Endothelial cell of umbilical vein (primary cell): ENCODE results near the gene CREB3. TPM values are rescaled to one million over a fixed set of nuclear protein-coding genes. Genes with fewer than 3 reads are reported as not detected.

ENCODE experiments used
- BruUV-seq: library from RNA; stranded (reverse); fragments of 400-500 nt; replicated peaks from 2 replicates; lab custom pipeline; 2021; lab: Mats Ljungman, UMichigan
- CTCF ChIA-PET: fragments of 300-600, 350-600 bp; sonication (Branson Sonifier 250); formaldehyde crosslinking; loops from one replicate; lab custom pipeline; 2021; ENCODE audit warnings: antibody characterized with exemption, inconsistent platforms; lab: Charles Lee
- POLR2A ChIA-PET: fragments of 300-600, 350-600 bp; sonication (Branson Sonifier 250); formaldehyde crosslinking; loops from one replicate; lab custom pipeline; 2021; ENCODE audit warnings: antibody characterized with exemption, inconsistent platforms; lab: Charles Lee
- DNase-seq: peaks from one replicate; pipeline ENCODE4 v3.0.0-alpha.2; 2011; ENCODE audit warnings: low read depth, low spot score
- FAIRE-seq: peaks from 2 replicates; lab custom pipeline; 2011; peaks lifted over from hg19 to GRCh38; lab: Jason Lieb, UNC
- H2AFZ ChIP-seq: 2 replicates; pipeline ENCODE4 v1.6.0; 2012; ENCODE audit warnings: low read depth, low read length, control low read depth, inconsistent platforms
- H3K27ac ChIP-seq: 2 replicates; pipeline ENCODE4 v1.5.1; 2011; ENCODE audit warnings: low read depth, mild to moderate bottlenecking, control low read depth, low read length, moderate library complexity; ENCODE audit not compliant: insufficient read depth
- H3K27me3 ChIP-seq, 2 experiments: 2 replicates each; pipeline versions ENCODE4 v1.6.0 to v1.6.1; 2011; ENCODE audit warnings: low read length in 2 of 2, mixed read lengths in 1 of 2; ENCODE audit not compliant: control insufficient read depth in 2 of 2, insufficient read depth in 2 of 2
- H3K36me3 ChIP-seq, 2 experiments: 2 replicates in 1 of 2; 3 replicates in 1 of 2; pipeline ENCODE4 v1.5.1; 2011; ENCODE audit warnings: low read length in 2 of 2, mild to moderate bottlenecking in 1 of 2, moderate library complexity in 1 of 2; ENCODE audit not compliant: control insufficient read depth in 2 of 2, insufficient read depth in 2 of 2; ENCODE audit errors: extremely low read depth in 1 of 2
- H3K4me1 ChIP-seq: 3 replicates; pipeline ENCODE4 v1.5.1; 2011; ENCODE audit warnings: mild to moderate bottlenecking, low read length; ENCODE audit not compliant: control insufficient read depth, insufficient read depth; ENCODE audit errors: extremely low read depth
- H3K4me2 ChIP-seq: 2 replicates; pipeline ENCODE4 v1.6.1; 2011; ENCODE audit warnings: low read length, control low read depth, mixed read lengths; ENCODE audit not compliant: insufficient read depth
- H3K4me3 ChIP-seq, 3 experiments: fragments of 200-600 bp in 1 of 3; sonication (generic), shearing (Covaris generic) in 1 of 3; replicated peaks in 1 of 3; 2 replicates each; pipeline ENCODE4 v1.5.1; 2011 to 2016; ENCODE audit warnings: control low read depth in 3 of 3, low read length in 3 of 3, mild to moderate bottlenecking in 2 of 3, inconsistent platforms in 1 of 3, low read depth in 1 of 3, moderate library complexity in 1 of 3; ENCODE audit not compliant: insufficient read depth in 1 of 3
- H3K79me2 ChIP-seq: 2 replicates; pipeline ENCODE4 v1.6.0; 2012; ENCODE audit warnings: low read length, inconsistent platforms; ENCODE audit not compliant: control insufficient read depth, insufficient read depth
- H3K9ac ChIP-seq: replicated peaks from 2 replicates; pipeline ENCODE3; 2011; ENCODE audit warnings: low read length, control low read depth; ENCODE audit not compliant: insufficient read depth; ENCODE audit errors: extremely low read depth
- H3K9me1 ChIP-seq: replicated peaks from 3 replicates; pipeline ENCODE4 v1.6.0; 2011; ENCODE audit warnings: mild to moderate bottlenecking, low read length; ENCODE audit not compliant: control insufficient read depth, insufficient read depth; ENCODE audit errors: extremely low read depth
- H3K9me3 ChIP-seq: replicated peaks from 2 replicates; pipeline ENCODE4 v1.5.1; 2012; ENCODE audit warnings: low read length, inconsistent platforms; ENCODE audit not compliant: control insufficient read depth, insufficient read depth
- H4K20me1 ChIP-seq: replicated peaks from 2 replicates; pipeline ENCODE3; 2011; ENCODE audit warnings: mild to moderate bottlenecking, low read length; ENCODE audit not compliant: control insufficient read depth, insufficient read depth; ENCODE audit errors: extremely low read depth
- CTCF ChIP-seq, 2 donors: IDR thresholded peaks; 1 replicate in 1 of 2; 2 replicates in 1 of 2; pipeline ENCODE4 v1.5.1; 2011; ENCODE audit warnings: low read length in 2 of 2, mild to moderate bottlenecking in 2 of 2, moderate library complexity in 2 of 2, control low read depth in 1 of 2, inconsistent platforms in 1 of 2, low read depth in 1 of 2; ENCODE audit not compliant: insufficient read depth in 1 of 2; ENCODE audit errors: extremely low read depth in 1 of 2
- EZH2 ChIP-seq: IDR thresholded peaks from 2 replicates; pipeline ENCODE4 v1.6.1; 2012; ENCODE audit warnings: borderline replicate concordance, low read depth, mild to moderate bottlenecking, moderate library complexity, low read length, inconsistent platforms; ENCODE audit not compliant: severe bottlenecking
- FOS ChIP-seq: IDR thresholded peaks from 2 replicates; pipeline ENCODE4 v1.6.1; 2011; ENCODE audit warnings: mild to moderate bottlenecking, low read length, moderate library complexity, borderline replicate concordance; ENCODE audit not compliant: insufficient read depth
- GATA2 ChIP-seq: IDR thresholded peaks from 2 replicates; pipeline ENCODE4 v1.7.0; 2011; ENCODE audit warnings: low read depth, mild to moderate bottlenecking, moderate library complexity, mixed read lengths, low read length; ENCODE audit not compliant: insufficient read length, insufficient read depth
- JUN ChIP-seq: IDR thresholded peaks from 2 replicates; pipeline ENCODE4 v1.6.1; 2011; ENCODE audit warnings: borderline replicate concordance, low read depth; ENCODE audit not compliant: insufficient read length, insufficient read depth
- MYC ChIP-seq: IDR thresholded peaks from one replicate; pipeline ENCODE4 v1.6.1; 2011; ENCODE audit warnings: mild to moderate bottlenecking, low read depth, low read length
- POLR2A ChIP-seq: IDR thresholded peaks from 2 replicates; pipeline ENCODE4 v1.6.1; 2012; ENCODE audit warnings: low read depth, mild to moderate bottlenecking, control low read depth, low read length
- POLR2AphosphoS5 ChIP-seq: IDR thresholded peaks from 2 replicates; pipeline ENCODE4 v1.6.1; 2012; ENCODE audit warnings: low read depth, mild to moderate bottlenecking, control low read depth, low read length, moderate library complexity; ENCODE audit not compliant: insufficient read depth
- dilution Hi-C: fragments of 300-500 bp; cut with MboI; formaldehyde crosslinking; loops from one replicate; pipeline ENCODE4 v1.15.0; 2019; ENCODE audit warnings: low sequenced_read_pairs; ENCODE audit not compliant: extremely low pct_ligation_motif_present
- intact Hi-C: fragments of 100-400 bp; cut with micrococcal nuclease; formaldehyde crosslinking; loops from one replicate; pipeline ENCODE4 v1.10.0; 2022
- polyA plus RNA-seq, 4 experiments: library from polyadenylated mRNA; depleted of rRNA in 3 of 4; stranded (reverse) in 3 of 4; unstranded in 1 of 4; fragments of >200 nt; gene quantifications; 2 replicates each; pipeline versions ENCODE4 v1.2.1 to v1.2.3, GENCODE V29; 2011 to 2012; ENCODE audit warnings: missing spikeins in 1 of 4
- total RNA-seq: library from RNA; stranded (reverse); gene quantifications from 2 replicates; pipeline ENCODE4 v1.2.3, GENCODE V29; 2021
- TF ChIP-seq, protein P1 (sequence below): IDR thresholded peaks from 2 replicates; pipeline ENCODE4 v1.6.1; 2011; ENCODE audit not compliant: insufficient read depth, insufficient read length

Gene CREB3
- total and polyA plus RNA-seq, 2 donors (not counting 3 experiments of a cell fraction or from before 2014, with no cell fraction given) = 39.8 to 52.1 TPM

DNA sequence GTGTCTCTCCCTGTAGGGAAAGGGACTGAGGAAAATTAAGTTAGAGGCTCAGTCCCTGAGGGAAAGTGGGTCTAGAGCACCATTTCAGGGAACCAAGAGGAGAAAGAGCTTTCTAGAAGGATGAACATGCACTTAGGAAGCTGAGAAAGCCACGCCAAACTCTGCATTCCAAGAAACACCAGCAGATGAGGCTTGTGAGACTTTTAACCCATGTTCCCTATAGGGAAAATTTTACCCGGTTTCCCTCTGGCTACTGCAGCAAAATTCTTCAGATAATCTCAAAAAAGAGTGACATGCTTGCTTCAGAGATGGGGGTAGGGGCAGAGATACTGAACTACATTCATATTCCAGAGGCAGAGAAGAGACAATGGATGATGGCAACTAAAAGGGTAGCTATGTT is 9.0 kb upstream of the CREB3 start:
- CTCF ChIA-PET = interaction anchor here (0.6 to 1.4 kb wide), 2 partner anchors 10 to 27 kb away, joined by 3 to 4 read pairs; no protein-coding TSS in a partner anchor
- no peak for FAIRE-seq
- no peaks in the 10 kb centered on the region for H3K9me1 ChIP-seq
- H4K20me1 ChIP-seq = no peaks in the 10 kb centered on the region
- no peak overlapping the region for H3K4me3 ChIP-seq
- dilution Hi-C loops (no loop called here), intact Hi-C loops (no loop called here)
- peaks cover 43 to 62% of the 10 kb centered on the region in 2 experiments for H3K36me3 ChIP-seq
- H3K27ac ChIP-seq = no peak overlapping the region
- no peak overlapping the region for H3K4me2 ChIP-seq
- H3K4me1 ChIP-seq = peaks cover 20% of the 10 kb centered on the region
- H3K9ac ChIP-seq = no peak overlapping the region
- POLR2A ChIA-PET = no interaction called here
- TF ChIP-seq FOS = no peak
- no peak for TF ChIP-seq POLR2AphosphoS5
- no peak for TF ChIP-seq MYC
- no peak for TF ChIP-seq EZH2
- TF ChIP-seq JUN = no peak
- TF ChIP-seq GATA2 = no peak
- TF ChIP-seq, protein P1, sequence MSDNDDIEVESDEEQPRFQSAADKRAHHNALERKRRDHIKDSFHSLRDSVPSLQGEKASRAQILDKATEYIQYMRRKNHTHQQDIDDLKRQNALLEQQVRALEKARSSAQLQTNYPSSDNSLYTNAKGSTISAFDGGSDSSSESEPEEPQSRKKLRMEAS = no peak
- no peak for TF ChIP-seq CTCF (IDR thresholded peaks at IDR 0.05; ENCODE audit: extremely low read depth in 1 of 2, insufficient read depth in 1 of 2, low read depth in 1 of 2, low read length in 2 of 2)
- no peak for TF ChIP-seq POLR2A
- BruUV-seq = no TSS peak
- peaks cover 48% of the 10 kb centered on the region for H3K79me2 ChIP-seq
- no peak overlapping the region for H2AFZ ChIP-seq
- no peak for DNase-seq
- H3K27me3 ChIP-seq = no peaks in the 10 kb centered on the region
- no peaks in the 10 kb centered on the region for H3K9me3 ChIP-seq
